Calu3 (cell line): Measurements from ENCODE around the gene NDRG2. TPM values are rescaled to one million over a fixed set of nuclear protein-coding genes. Genes with fewer than 3 reads are reported as not detected.

Experiments
- BruUV-seq: library from RNA; stranded (reverse); fragments of 400-500 nt; replicated peaks from 2 replicates; lab custom pipeline; 2021; lab: Mats Ljungman, UMichigan
- CTCF ChIA-PET: fragments of 300-600 bp; sonication (Branson Sonifier 250); formaldehyde crosslinking; loops from one replicate; lab custom pipeline; 2022; ENCODE audit warnings: antibody characterized with exemption; lab: Charles Lee
- DNase-seq: peaks from one replicate; pipeline ENCODE4 v3.0.0; 2022
- H3K27ac Mint-ChIP-seq: one replicate; pipeline ENCODE4 v1.8.0; 2022; ENCODE audit warnings: mixed read lengths; ENCODE audit not compliant: unreplicated experiment
- H3K27me3 Mint-ChIP-seq: one replicate; pipeline ENCODE4 v1.8.0; 2022; ENCODE audit warnings: mixed read lengths; ENCODE audit not compliant: unreplicated experiment
- H3K36me3 Mint-ChIP-seq: one replicate; pipeline ENCODE4 v1.8.0; 2022; ENCODE audit warnings: mild to moderate bottlenecking, moderate library complexity, mixed read lengths; ENCODE audit not compliant: insufficient read depth, unreplicated experiment
- H3K4me1 Mint-ChIP-seq: one replicate; pipeline ENCODE4 v1.8.0; 2022; ENCODE audit warnings: mild to moderate bottlenecking, low read depth, mixed read lengths; ENCODE audit not compliant: unreplicated experiment
- H3K4me3 Mint-ChIP-seq: one replicate; pipeline ENCODE4 v1.8.0; 2022; ENCODE audit warnings: mild to moderate bottlenecking, low read depth, moderate library complexity, mixed read lengths; ENCODE audit not compliant: unreplicated experiment
- H3K9me3 Mint-ChIP-seq: one replicate; pipeline ENCODE4 v1.8.0; 2022; ENCODE audit warnings: low read depth, mixed read lengths; ENCODE audit not compliant: unreplicated experiment
- CTCF ChIP-seq: fragments of 200-600 bp; IDR thresholded peaks from one replicate; pipeline ENCODE4 v1.8.0; 2022; ENCODE audit warnings: antibody characterized with exemption; ENCODE audit not compliant: unreplicated experiment
- intact Hi-C: fragments of 100-400 bp; cut with micrococcal nuclease; formaldehyde crosslinking; loops from one replicate; pipeline ENCODE4 v1.10.0; 2022; ENCODE audit not compliant: unreplicated experiment
- total RNA-seq: library from RNA; stranded (reverse); gene quantifications from 2 replicates; pipeline ENCODE4 v1.2.3, GENCODE V29; 2022

The NDRG2 gene
- total RNA-seq, 1 experiment from 2014 or later, result 10.8 TPM

- intact Hi-C loops, result no loop called here
- H3K27ac Mint-ChIP-seq, result no peak overlapping the region
- no TSS peak for BruUV-seq
- no peaks in the 10 kb centered on the region for H3K36me3 Mint-ChIP-seq
- CTCF ChIA-PET, result interaction anchor here (1.0 to 1.8 kb wide), 2 partner anchors 17 to 41 kb away, joined by 4 to 6 read pairs; no protein-coding TSS in a partner anchor
- DNase-seq, result no peak
- no peak for TF ChIP-seq CTCF
- no peak overlapping the region for H3K4me3 Mint-ChIP-seq
- no peaks in the 10 kb centered on the region for H3K9me3 Mint-ChIP-seq
- H3K4me1 Mint-ChIP-seq, result peaks cover 21% of the 10 kb centered on the region
- peaks cover 16% of the 10 kb centered on the region for H3K27me3 Mint-ChIP-seq
Observed at GRCh38 chr14:21056520-21057163, 31.8 kb upstream of the NDRG2 start.

- TF ChIP-seq CTCF, result no peak
- Mint-ChIP-seq H3K4me3 (no peak overlapping the region), H3K27ac (no peak overlapping the region), H3K27me3 (peaks cover 9% of the 10 kb centered on the region), H3K4me1 (peaks cover 21% of the 10 kb centered on the region), H3K36me3 (no peaks in the 10 kb centered on the region), H3K9me3 (no peaks in the 10 kb centered on the region)
- CTCF ChIA-PET, result interaction anchor here (1.2 to 1.8 kb wide), 2 partner anchors 13 to 16 kb away, joined by 4 read pairs; no protein-coding TSS in a partner anchor
- DNase-seq, result no peak
- intact Hi-C loops, result no loop called here
- BruUV-seq, result no TSS peak
Observed at GRCh38 chr14:21055432-21056117, 30.7 kb upstream of the NDRG2 start.

GRCh38 chr14:21054768-21055145 lies 29.9 kb upstream of the NDRG2 start:
- CTCF ChIA-PET, result interaction anchor here (1.2 to 1.4 kb wide), 2 partner anchors 14 to 40 kb away, joined by 4 read pairs; no protein-coding TSS in a partner anchor

More at GRCh38 chr14:21054768-21055145, 29.9 kb upstream of the NDRG2 start:
- Mint-ChIP-seq H3K27ac (no peak overlapping the region), H3K9me3 (no peaks in the 10 kb centered on the region), H3K27me3 (peaks cover under 1% of the 10 kb centered on the region), H3K4me1 (peaks cover 21% of the 10 kb centered on the region), H3K36me3 (no peaks in the 10 kb centered on the region), H3K4me3 (no peak overlapping the region)
- no TSS peak for BruUV-seq
- intact Hi-C loops, result no loop called here
- DNase-seq, result no peak
- no peak for TF ChIP-seq CTCF
